GM12874 (cell line): Measurements from ENCODE around the gene ZDHHC23.

ENCODE experiments used
- TF ChIP-seq, protein P1 (sequence below): IDR thresholded peaks from 2 replicates; pipeline ENCODE4 v1.5.1; 2011; ENCODE audit warnings: low read depth, mild to moderate bottlenecking, control low read depth, low read length, moderate library complexity; ENCODE audit not compliant: insufficient read depth

The ZDHHC23 gene

DNA sequence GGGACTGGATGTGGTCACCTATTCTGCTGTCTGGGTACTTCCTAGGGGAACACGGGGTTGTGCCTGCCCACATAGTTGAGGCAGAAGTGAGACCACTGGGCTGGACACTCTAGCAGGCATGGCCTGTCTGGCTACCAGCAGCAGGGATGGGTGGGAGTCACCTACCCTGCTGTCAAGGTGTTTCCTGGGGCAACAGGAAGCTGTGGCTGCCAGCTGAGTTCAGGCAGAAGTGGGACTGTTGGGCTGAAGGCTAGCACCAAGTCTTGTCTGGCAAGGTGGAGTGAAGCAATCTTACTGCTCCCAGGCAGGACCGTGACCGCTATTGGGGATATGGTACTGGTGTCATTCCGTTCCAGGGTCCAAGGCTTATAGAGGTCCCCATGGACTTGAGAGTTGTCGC, 20.3 kb upstream of the ZDHHC23 start:
- TF ChIP-seq, protein P1, sequence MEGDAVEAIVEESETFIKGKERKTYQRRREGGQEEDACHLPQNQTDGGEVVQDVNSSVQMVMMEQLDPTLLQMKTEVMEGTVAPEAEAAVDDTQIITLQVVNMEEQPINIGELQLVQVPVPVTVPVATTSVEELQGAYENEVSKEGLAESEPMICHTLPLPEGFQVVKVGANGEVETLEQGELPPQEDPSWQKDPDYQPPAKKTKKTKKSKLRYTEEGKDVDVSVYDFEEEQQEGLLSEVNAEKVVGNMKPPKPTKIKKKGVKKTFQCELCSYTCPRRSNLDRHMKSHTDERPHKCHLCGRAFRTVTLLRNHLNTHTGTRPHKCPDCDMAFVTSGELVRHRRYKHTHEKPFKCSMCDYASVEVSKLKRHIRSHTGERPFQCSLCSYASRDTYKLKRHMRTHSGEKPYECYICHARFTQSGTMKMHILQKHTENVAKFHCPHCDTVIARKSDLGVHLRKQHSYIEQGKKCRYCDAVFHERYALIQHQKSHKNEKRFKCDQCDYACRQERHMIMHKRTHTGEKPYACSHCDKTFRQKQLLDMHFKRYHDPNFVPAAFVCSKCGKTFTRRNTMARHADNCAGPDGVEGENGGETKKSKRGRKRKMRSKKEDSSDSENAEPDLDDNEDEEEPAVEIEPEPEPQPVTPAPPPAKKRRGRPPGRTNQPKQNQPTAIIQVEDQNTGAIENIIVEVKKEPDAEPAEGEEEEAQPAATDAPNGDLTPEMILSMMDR = no peak

DNA sequence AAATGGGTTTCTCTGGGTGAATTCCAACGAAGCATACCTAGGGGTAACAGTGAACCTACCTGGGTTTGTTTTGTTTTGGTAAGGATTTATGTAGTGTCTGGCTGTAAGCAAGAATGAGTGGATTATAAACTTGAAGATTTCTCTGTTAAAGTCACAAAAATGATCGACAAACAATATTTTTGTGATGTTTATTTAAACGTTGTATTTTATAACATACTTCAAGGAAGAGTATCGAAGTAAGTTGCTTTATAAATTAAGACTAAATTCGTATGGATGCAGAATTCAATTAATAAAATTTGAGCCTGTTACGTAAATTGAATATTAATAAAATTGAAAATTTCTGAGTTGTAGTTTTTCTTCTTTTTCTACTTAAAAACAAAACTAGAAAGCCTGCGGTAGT, 982 bp upstream of the ZDHHC23 start:
- TF ChIP-seq, protein P1 = no peak

DNA sequence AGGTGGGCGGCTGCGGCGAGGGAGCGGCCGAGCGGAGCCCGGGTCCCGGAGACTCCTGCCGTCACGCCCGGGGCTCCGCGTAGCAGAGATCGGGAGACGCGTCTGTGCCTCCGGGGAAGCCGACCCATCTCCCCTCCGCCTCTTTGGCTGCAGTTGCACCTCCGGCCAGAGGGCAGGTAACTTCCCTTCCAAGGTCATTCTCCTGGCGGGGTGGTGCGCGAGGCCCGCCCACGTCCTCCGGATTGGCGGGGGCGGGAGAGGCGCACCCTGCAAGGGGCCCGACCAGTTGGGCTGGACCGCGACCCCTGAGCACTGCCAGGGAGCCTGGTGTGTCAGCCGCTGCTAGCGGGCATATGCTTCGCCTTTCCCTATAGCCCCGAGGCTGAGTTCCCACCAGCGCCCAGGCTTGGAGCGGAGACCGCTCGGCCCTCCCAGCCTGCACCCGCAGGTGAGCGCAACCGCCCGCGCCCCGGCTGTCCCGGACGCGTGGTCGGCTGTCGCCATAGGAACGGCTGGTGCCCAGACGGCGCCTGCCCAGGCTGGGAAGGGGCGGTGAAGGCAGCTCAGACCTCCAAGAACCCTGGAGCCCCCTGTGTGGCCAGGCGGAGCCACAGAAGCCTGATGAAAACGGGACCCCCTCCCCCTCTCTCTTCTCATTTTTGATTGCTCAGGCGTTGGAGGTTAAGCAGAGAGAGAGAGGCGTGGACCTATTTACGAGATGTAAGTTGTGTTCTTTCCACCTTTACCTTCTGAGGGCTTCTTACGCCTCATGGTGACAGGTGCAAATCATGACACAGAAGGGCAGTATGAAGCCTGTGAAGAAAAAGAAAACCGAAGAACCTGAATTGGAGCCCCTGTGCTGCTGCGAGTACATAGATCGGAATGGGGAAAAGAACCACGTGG, 453 bp downstream of the ZDHHC23 start:
- TF ChIP-seq, protein P1 = peak; percentile 17; the same call in 1 of the 2 replicates

DNA sequence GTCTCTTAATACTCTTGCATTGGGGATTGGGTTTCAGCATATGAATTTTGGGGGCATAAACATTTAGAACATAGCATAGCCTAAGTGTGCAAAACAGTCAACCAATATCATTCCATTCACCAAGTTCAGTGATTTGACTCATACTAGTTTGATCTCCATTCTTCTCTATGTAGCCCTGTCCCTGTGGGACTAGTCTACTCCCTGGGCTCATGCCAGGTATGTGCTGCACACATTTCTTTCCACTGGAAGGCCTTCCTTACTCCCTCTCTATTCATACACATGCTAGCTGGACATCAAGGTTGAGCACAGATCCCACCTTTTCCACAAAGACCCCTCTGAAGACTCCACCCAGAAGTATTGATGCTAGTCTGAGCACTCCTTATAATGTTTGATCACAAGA, 5.1 kb downstream of the ZDHHC23 start:
- TF ChIP-seq, protein P1 = no peak

DNA sequence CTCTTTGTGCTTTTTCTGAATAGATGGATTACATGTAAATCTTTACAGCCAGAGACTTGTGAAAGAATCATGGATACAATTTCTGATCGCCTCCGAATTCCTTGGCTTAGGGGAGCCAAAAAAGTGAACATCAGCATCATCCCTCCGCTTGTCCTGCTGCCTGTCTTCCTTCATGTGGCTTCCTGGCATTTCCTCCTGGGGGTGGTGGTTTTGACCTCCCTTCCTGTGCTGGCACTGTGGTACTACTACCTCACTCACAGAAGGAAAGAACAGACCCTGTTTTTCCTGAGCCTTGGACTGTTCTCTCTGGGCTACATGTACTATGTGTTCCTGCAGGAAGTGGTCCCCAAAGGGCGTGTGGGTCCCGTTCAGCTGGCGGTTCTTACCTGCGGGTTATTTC, 5.9 kb downstream of the ZDHHC23 start:
- TF ChIP-seq, protein P1 = no peak

DNA sequence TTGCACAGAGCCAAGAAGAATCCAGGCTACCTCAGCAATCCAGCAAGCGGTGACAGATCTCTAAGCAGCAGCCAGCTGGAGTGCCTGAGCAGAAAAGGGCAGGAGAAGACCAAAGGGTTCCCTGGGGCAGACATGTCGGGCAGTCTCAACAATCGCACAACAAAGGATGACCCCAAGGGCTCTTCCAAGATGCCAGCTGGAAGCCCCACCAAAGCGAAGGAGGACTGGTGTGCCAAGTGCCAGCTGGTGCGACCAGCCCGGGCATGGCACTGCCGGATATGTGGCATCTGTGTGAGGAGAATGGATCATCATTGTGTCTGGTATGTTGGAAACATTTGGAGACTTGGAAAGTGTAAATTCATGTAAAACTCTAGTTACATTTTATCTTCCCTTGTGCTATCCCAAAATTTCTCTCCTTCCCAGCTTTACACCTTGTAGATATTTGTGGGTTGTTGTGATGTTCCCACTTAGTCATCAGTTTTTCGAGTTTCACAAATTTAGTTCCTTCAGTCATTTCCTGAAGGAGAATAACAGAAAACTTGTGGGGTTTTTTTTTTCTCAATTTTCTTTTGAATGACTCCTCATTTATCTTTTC, 6.4 kb downstream of the ZDHHC23 start:
- TF ChIP-seq, protein P1 = no peak

DNA sequence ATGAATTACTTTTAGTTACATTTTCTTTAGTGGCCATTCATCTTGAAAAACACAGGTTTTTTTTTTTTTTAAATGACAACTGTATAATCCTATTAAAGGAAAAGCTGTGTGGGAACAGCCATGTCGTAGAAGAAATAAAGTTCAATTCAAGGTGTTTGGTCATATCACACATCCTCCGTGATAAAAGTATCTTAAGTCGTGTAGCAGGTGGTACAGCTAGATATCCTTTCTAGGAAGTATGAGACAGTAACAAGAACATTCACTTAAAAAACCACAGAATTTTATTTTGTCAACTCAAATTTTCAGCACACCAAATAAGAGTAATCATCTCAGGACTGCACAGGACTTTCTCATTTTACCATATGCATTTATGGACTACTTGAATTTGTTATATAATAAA, 16.1 kb downstream of the ZDHHC23 start:
- TF ChIP-seq, protein P1 = no peak
